Measurements from ENCODE around the gene CASZ1.

CASZ1 gene

DNA sequence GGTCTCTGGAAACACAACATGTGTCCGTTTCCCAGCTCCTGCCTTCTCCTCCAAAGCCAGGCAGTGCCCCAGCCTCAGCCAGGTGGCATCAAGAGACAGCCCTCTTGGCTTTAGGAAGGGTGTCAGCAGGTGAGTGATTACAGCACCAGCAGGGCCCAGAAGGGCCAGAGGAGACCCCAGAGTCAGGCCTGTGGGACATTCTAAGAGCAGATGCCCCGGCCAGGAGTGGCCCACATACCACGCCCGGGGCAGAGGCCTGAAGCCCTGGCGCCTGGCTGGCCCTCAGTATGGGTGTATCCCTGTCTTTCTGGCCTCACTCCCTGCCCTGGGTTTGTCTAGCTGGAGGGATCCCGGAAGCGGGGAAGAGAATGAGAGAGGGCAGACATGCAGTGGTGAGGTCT lies 109.2 kb downstream of the CASZ1 start:
- H3K27ac ChIP-seq, result peak overlapping the region; percentile 13; the same call in 1 of the 2 replicates
- no peak for TF ChIP-seq ZFX (IDR thresholded peaks at IDR 0.05; ENCODE audit: borderline replicate concordance)
- TF ChIP-seq CTCF (IDR thresholded peaks at IDR 0.05), result no peak

DNA sequence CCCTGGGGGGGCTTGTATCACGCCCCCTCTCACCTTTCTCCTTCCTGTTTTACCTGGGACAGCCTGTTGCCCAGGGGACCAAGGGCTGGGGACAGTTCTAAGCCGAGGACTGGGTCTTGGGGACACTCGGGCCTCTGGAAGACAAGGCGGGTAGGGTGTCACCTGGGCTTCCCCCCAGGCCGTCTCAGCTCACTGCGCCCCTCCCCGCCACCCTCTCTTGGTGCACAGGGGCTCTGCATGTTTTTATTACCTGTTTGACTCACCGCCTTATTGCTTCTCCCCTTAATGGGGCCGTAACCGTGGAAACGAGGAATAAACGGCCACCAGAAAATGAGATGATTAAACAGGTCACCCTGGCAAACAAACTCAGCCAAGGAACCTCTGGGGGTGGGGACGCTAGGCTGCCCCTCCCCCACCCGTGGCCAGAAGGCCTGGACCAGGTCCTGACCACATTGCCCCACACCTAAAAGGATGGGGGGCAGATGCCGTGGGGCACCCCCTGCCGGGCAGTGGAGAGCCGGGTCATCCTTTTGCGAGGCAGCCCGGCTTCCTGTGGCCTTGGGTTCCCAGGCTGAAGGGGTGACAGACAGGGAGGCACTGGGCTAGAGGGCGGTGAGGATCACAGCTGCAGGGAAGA lies 109.9 kb downstream of the CASZ1 start:
- TF ChIP-seq CTCF (IDR thresholded peaks at IDR 0.05), result no peak
- TF ChIP-seq ZFX (IDR thresholded peaks at IDR 0.05; ENCODE audit: borderline replicate concordance), result no peak
- H3K27ac ChIP-seq, result peak overlapping the region; percentile 18

DNA sequence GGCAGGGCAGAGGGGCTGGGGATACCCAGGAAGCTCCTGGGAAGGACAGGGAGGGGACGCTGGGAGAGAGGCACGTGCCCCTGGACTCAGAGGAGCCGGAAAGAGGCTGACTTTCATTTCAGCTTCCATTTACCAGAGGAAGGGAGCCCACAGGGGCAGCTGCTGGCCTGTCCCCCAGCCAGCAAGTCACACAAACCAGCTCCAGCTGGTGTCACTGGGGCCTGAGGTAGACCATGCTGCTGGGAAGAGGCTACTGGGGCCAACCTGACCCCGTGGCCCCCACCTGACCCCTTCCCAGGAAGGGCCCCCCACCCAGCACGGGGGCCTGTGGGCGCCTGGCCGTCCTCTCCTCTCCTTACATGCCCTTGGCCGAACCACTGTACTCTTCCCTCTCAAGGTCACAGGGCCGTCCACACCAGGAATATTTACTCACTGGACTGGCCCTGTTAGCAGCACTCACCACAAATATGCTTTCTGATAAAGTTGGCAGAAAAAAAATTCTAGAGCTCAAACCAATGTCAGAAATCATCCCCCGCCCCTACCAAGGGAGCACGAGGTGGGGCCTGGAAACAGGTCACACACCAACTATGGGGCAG lies 110.5 kb downstream of the CASZ1 start:
- H3K27ac ChIP-seq, result peak overlapping the region; percentile 18; the same call in 1 of the 2 replicates
- TF ChIP-seq CTCF (IDR thresholded peaks at IDR 0.05), result no peak
- no peak for TF ChIP-seq ZFX (IDR thresholded peaks at IDR 0.05; ENCODE audit: borderline replicate concordance)

DNA sequence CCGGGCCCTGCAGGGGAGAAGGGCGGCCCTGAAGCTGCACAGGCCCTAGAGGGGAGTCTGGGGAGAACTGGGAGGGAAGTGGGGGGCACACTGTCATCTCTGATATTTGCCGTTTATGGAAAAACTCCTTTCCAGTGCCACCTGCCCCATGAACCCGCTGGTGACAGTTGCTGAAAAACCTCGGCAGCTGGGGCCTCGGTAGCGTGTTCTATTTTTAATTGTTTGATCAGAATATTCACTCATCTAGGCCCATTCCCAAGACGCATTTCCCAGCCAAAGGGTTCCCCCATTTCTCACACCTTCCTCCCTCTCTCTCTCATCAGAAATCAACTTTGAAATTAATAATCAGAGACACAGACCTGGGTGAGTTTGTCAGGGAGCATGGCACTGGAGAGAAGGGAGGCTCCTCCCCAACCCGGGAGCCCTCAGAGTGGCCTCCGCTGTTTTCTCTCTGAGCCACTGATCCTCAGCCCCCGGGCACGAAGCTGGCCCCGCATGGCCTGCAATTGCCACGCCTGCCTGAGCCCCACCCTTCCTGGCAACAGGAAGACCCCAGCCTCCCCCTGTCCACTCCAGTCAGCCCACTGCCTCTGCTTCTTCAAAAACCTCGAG lies 111.1 kb downstream of the CASZ1 start:
- peak overlapping the region; percentile 18; the same call in 1 of the 2 replicates for H3K27ac ChIP-seq

DNA sequence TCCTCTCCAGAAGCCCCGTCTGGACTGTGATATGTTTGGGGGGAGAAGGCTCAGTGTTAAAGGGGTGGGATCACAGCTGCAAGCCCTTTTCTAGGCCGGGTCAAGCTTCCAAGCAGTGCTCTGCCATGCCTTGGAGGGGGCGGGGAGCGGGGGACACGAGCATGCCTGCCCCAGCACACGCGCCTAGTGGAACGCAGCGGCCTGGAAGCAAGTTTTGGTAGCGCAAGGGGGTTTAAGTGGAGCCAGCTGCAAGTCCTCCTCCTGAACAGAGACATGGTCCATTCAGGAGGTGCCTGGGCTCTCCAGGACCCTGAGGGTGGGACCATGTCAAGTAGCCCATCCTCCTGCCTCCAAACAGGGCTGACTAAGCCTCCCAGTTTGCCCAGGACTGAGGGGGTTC lies 112.2 kb downstream of the CASZ1 start:
- H3K27ac ChIP-seq, result no peak overlapping the region
- TF ChIP-seq ZFX (IDR thresholded peaks at IDR 0.05; ENCODE audit: borderline replicate concordance) (no peak), CTCF (IDR thresholded peaks at IDR 0.05) (no peak)

More for the DNA sequence above, 111.1 kb downstream of the CASZ1 start:
- TF ChIP-seq ZFX (IDR thresholded peaks at IDR 0.05; ENCODE audit: borderline replicate concordance) (no peak), CTCF (IDR thresholded peaks at IDR 0.05) (no peak)

- TF ChIP-seq ZFX (IDR thresholded peaks at IDR 0.05; ENCODE audit: borderline replicate concordance), result no peak
- TF ChIP-seq CTCF (IDR thresholded peaks at IDR 0.05), result no peak
- H3K27ac ChIP-seq, result peak overlapping the region; percentile 75
Measured at GRCh38 chr1:10682449-10683309, 113.8 kb downstream of the CASZ1 start.
